HG02642 (cell line): ENCODE results near the gene TMEM95.
"Not testable (repeated sequence)": the region's sequence is repeated elsewhere in the genome, so short reads cannot be mapped to it uniquely, and the experiment has no call there.

ENCODE experiments used
- ATAC-seq: cut with Tn5 transposase; IDR thresholded peaks from one replicate; pipeline ENCODE4 v1.9.1; 2021; ENCODE audit warnings: mild to moderate bottlenecking; ENCODE audit not compliant: unreplicated experiment, poor library complexity

The TMEM95 gene

DNA sequence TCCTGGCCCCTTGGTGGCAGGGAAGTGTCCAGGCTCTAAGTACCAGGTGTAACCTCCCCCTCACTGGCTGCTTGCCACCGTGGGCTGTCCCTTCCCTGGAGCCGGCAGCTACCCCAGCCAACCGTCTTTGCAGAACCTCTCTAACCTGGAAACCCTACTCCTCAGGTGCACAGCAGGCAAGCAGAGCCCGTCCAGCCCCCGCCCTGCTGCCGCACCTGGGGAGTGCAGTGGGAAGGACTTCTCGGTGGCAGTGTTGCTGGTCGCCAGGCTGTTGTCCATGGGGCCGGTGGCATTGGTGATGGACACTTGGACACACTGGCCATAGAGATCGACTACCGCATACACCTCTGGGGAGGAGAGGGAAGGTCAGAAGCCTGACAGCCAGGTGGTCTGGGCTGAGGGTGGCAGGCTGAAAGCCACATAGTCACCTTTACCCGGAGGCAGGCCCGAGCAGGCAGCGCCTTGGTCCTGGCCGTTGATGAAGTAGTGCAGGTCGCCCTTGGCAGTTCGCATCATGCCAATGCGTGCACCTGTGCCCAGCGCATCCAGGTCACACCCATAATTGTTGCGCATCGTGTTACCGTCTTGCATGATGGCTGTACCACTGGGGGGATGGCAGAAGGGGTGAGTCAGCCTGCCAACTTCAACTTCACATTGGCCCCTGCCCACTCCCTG is 32.3 kb upstream of the TMEM95 start:
- ATAC-seq = no peak

DNA sequence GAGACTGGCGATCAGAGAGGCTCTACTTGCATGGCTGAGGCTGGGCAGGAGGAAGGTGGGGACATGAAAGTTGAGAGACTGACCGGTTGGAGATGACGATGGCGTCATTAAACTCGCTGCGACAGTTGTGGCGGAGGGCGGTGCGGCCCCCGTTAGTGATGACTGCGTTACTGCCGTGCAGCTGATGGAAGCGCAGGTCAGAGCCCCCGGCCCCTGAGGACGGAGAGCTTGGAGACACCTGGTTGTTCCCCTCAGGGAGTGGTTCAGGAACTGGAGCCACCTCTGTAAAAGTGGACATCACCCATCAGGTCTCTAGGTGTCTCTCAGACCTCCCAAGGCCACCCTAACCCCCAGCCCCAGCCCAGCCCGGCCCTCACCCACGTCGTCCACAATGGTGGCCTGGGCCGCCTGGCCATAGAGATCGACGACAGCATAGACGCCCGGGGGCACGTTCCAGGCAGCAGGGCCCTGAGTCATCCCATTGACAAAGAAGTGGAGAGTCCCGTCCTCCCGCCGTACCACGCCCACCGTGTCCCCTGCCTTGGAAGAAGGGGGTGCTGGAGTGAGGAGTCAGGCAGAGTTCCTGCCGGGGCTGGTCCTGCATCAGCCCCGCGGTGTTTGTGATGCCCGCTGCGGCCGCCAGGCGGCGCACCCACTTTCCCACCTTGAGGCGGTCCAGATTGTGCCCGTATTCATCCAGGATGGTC is 31.1 kb upstream of the TMEM95 start:
- ATAC-seq = no peak

DNA sequence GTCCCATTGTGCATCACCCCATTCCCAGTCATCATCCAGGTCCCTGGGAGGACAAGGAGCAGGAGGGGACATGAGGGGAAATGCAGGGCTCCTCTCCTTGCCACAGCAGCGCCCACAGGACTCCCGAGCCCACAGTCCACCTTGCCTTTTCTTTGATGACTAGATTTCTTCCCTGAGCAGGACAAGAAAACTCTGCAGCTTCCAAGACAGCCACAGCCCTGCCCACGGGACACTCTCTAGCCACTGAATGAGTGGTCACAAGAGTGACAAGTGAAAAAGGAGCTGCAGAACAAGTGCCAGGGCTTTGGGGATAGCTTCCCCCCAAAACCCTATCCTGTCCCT is 30.5 kb upstream of the TMEM95 start:
- ATAC-seq = no peak

DNA sequence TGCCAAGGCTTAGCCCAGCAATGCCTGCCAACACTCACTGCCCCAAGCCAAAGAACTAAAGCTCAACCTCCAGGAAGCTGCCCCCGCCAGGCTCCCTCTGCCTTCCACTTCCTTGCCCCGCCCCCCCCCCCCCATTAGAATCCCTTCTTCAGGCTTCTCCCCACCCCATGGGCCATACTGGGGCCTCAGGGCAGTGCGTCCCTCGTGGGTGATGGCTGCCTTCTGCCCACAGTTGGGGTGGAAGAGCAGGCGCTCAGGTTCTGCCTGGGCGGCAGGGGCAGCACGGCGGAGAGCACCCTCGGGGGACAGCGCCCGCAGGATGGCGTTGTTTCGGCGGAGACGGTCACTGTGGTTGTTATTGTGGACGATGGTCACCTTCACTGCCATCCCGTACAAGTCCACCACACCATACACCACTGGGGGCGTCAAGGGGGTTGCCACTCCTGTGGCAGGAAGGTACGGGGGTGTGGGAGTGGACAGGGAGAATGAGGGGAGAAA is 29.9 kb upstream of the TMEM95 start:
- no peak for ATAC-seq

- no peak for ATAC-seq
Observed at GRCh38 chr17:7326186-7326585, 28.8 kb upstream of the TMEM95 start.

- ATAC-seq = no peak
Observed at GRCh38 chr17:7327056-7327455, 27.9 kb upstream of the TMEM95 start.

DNA sequence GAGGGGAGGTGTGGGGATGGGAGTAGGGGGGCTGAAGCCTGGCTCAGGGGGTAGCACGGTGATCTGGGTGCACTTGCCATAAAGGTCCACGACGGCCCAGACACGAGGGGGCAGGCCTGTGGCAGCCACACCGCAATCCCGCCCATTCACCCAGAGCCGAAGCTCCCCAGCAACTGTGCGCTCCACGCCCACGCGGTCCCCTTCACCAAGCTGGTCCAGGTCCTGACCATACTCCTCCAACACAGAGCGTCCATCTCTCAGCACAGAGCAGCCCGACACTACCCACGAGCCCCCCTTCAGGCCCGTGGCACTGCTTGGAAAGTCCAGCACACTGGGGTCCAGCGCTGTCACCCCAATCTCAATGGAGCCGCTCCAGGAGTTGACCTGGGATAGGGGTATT is 27.5 kb upstream of the TMEM95 start:
- ATAC-seq = no peak

- ATAC-seq = no peak
Observed at GRCh38 chr17:7328009-7328408, 26.9 kb upstream of the TMEM95 start.

GRCh38 chr17:7328840-7329373 is 26.0 kb upstream of the TMEM95 start, which contains the start of gene NEURL4:
NEURL4 (minus strand) TSS chr17:7329335; CDS start chr17:7329312, 23 bp downstream.
- peak; percentile 4 for ATAC-seq

DNA sequence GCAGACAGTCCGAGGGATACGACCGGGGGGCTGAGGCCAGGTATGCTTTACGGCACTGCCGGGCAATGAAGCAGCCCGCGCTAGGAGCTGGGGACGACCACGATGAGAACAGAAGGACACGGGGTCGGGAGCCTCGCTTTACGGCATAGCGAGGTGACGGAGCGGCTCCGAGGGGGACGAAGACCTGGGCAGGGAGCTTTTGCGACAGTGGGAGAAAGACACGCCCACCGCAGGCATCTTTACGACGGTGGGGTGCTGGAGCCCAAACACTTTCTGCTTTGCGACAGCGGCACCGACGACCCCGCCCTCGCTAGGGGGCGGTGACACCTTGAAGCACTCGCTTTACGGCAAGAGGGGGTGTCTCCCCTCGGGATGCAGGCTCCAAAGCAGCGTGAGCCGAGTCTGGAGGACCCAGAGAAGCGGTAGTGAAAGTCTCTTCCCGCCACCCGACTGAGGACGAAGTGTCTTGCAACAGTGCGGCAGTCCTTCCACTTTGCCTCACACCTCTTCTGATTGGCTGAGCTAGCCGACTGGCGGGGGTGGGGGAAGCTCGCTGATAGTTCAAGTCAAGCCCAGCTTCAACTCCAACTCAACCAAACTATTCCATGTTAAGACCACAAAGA is 25.5 kb upstream of the TMEM95 start:
- ATAC-seq = peak; percentile 63

DNA sequence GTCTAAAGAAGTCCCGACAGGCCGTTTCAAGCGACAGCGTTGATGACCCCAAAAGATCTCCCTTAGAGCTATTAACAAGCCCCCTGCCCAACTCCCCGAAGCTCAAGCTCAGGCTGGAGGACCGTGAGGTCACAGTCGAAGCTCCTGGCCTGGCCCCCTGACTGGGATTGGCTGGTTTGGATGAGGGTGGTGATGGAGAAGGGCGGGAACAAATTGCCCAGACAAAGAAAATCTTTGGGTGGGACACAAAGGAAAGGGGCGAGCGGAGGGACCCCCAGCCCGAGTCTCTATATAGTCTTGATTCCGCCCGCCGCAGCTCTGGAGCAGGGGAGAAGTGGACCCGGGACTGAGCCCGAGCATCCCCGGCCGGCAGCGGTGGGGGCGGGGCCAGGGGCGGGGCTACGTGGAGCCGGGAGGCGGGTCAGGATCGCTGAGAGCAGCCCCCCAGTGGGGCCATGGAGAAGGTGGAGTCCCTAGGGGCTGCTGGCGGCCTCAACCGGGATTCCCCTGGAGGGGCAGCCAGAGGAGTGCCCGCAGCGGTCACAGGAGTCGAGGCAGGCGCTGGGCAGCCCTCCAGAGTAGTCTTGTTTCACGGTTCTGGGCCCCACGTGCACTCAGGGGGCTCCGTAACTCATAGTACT is 24.8 kb upstream of the TMEM95 start:
- ATAC-seq = peak; percentile 43

GRCh38 chr17:7330638-7331015 is 24.3 kb upstream of the TMEM95 start:
- ATAC-seq = no peak

- no peak for ATAC-seq
Observed at GRCh38 chr17:7332111-7332510, 22.8 kb upstream of the TMEM95 start.

DNA sequence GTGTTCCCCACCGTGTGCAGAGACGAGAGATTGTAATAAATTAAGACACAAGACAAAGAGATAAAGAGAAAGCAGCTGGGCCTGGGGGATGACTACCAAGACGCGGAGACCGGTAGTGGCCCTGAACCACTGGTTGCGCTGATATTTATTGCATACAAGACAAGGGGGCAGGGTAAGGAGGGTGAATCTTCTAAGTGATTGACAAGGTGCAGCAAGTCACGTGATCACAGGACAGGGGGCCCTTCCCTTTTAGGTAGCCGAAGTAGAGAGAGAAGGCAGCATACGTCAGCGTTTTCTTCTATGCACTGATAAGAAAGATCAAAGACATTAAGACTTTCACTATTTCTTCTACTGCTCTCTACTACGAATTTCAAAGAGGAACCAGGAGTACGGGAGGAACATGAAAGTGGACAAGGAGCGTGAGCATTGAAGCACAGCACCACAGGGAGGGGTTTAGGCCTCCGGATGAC is 22.3 kb upstream of the TMEM95 start:
- ATAC-seq = not testable (repeated sequence)

GRCh38 chr17:7334938-7335538 is 19.9 kb upstream of the TMEM95 start:
- no peak for ATAC-seq

DNA sequence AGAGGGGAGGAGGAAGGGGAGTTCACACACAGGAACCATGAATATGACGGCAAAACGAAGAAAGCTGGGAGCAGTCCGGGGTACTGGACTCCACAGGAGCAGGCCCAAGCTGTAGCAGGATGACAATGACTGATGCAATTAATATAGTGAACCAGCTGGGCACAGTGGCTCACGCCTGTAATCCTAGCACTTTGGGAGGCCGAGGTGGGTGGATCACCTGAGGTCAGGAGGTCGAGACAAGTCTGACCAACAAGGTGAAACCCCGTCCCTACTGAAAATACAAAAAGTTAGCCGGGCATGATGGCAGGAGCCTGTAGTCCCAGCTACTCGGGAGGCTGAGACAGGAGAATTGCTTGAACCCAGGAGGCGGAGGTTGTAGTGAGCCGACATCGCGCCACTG is 19.2 kb upstream of the TMEM95 start:
- ATAC-seq = peak; percentile 4

- ATAC-seq = peak; percentile 70
Observed at GRCh38 chr17:7336240-7337175, 18.4 kb upstream of the TMEM95 start, which contains the start of gene ACAP1. ACAP1 (plus strand) TSS chr17:7336529; CDS start chr17:7336735, 206 bp downstream.

DNA sequence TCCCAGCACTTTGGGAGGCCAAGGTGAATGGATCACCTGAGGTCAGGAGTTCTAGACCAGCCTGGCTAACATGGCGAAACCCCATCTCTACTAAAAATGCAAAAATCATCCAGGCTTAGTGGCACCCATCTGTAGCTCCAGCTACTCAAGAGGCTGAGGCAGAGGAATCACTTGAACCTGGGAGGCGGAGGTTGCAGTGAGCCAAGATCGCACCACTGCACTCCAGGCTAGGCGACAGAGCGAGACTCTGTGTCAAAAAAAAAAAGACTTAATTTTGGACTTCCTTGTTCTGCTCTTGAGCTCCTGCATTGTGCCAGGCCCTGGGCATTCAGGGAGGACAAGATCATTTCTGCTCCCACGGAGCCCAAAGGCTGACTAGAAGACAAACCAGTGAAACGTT is 17.4 kb upstream of the TMEM95 start:
- not testable (repeated sequence) for ATAC-seq

- no peak for ATAC-seq
Observed at GRCh38 chr17:7340179-7340578, 14.8 kb upstream of the TMEM95 start.
